DMS53 (cell line): ENCODE measurements around the gene CRYGC.
"Not testable (repeated sequence)": the region's sequence is repeated elsewhere in the genome, so short reads cannot be mapped to it uniquely, and the experiment has no call there.

Experiments used
- DNase-seq: peaks from one replicate; lab custom pipeline; 2025; lab: John Stamatoyannopoulos, UW

CRYGC gene

DNA sequence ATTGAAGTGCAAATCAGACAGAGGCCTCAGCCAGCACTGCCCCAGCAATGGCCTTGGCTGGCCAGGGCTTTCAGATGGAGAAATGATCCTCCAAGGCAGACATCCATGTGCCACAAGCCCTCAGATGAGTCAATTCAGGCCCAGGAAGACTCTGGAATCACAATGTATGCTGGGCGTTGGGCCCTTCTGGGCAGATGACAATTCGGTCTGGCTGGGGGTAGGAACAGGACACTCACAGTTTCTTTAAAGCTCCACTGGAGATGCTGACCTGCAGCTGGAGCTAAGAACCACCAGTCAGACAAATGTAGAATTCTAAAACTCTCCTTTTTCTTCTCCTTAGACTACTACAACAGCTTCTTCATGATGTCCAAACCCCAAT lies 7.1 kb upstream of the CRYGC start:
- no peak for DNase-seq

GRCh38 chr2:208135794-208136715 lies 6.4 kb upstream of the CRYGC start:
- DNase-seq = no peak

DNA sequence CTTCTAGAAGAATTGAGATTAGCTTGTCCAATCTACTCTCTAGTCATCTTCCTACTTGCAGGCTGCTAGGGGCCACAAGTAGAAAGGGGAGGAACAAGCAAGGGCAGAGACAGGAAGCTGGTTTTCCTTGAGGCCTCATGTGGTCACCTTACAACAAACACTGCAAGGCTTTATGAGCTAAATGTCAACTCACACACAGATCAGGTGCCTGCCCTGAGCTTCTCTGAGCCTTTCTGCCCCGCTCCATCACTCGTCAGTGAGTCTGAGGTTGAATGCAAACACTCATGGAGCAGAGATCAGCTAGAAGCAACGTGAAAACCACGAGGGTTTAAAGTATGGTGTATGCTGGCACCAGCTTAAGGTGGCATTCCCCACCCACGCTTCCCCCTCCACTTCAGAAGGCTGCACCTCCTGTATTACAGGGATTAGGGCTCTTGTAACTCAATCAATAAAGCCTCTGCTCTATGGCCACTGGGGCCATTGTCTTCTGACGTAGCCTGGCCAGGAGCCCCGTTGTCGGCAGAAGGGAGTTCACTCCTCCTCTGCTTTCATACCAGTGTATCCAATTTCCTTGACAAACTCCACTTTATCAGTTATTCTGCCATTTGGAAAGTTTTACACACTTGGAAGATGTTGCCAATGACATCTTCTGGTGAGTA lies 5.4 kb upstream of the CRYGC start:
- no peak for DNase-seq

DNA sequence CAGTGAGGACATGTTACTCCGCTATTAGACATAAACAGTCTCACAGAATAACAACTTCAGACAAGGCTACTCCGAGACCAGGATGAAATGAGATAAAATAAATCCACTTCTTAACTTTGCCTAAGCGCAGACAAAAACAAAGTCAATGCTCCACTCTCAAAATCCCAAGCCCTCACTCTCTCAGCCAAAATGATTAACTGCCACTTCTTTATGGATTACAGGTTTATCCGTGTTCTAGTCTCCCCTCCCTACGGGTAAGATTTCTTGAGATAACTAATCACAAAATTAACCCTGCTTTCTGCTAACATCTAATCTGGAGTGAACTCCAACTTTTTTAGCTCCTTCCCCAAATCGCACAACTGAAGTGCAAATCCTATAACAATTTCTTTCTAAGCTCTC lies 1.1 kb upstream of the CRYGC start:
- no peak for DNase-seq

DNA sequence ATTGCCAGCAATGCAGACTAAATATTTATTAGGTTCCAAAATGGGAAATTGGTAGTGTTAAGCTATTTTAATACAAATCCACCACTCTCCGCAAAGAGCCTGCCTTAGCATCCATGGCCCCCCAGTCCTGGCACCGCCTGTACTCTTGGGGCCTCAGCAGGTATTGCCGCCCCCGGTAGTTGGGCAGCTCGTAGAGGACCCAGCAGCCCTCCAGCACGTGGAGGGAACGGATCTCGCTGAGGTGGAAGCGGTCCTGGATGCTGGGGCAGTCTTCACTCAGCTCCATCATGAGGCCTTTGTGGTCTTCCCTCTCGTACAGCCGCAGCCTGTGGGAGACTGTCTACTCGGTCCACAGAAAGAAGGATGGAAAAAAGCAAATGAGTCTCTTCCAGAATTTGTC lies 1.5 kb downstream of the CRYGC start:
- DNase-seq = no peak

GRCh38 chr2:208127090-208127489 lies 2.5 kb downstream of the CRYGC start:
- no peak for DNase-seq

DNA sequence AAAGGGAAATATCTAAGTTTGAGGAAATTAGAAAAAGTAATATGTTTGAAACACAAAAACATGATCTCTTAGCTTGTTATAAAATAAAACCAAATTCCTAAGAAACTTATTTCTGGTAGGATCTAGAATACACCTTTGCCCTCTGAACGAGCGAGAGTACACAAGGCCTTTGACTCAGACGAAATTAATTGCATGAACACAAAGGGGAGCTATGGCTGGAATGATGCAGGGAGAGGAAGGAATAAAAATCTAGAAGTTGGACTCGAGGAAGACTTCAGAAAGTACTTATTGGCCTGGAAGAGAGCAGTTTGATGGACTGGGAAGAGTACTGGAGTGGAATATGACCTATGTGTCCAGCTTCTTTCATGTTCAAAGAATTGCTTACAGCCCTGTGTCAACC lies 4.4 kb downstream of the CRYGC start:
- no peak for DNase-seq

DNA sequence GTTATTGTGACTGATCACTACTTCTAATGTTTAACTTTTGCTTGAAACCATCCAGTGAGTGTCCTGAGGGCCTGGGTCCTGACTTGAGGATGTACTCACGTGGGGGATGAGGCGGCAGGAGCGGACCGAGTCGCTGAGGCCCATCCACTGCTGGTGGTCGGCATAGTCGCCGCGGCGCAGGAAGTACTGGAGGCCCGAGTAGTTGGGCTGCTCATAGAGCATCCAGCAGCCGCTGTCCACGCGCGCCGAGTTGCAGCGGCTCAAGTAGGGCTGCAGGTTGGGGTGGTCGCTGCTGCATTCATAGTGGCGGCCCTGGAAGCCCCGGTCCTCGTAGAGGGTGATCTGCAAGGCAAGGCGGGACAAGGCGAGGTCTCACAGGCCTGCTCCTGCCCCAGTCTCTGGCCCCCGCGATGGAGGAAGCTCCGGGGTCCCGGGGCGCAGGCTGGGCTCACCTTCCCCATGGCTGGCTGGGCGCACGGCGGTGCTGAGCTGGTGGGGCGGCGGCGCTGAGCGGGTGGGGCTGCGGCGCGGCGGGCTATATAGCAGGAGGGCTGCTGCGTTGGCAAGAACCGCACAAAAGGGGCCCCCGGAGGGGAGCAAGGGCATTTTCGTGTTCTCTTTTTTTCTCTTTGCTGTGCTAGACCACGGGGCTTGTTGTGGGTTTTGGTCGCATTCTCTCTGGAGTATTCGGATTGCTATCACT lies 5.5 kb downstream of the CRYGC start, which contains the start of gene CRYGD:
Gene CRYGD (minus strand): TSS at position 512 of the 703 bp plus-strand sequence. CDS start 51 bp downstream, at position 461.
- not testable (repeated sequence) for DNase-seq

- DNase-seq = no peak
Measured at GRCh38 chr2:208122248-208122647, 7.4 kb downstream of the CRYGC start.

GRCh38 chr2:208118918-208119317 lies 10.7 kb downstream of the CRYGC start:
- DNase-seq = no peak

- not testable (repeated sequence) for DNase-seq
Measured at GRCh38 chr2:208117390-208117789, 12.2 kb downstream of the CRYGC start.

DNA sequence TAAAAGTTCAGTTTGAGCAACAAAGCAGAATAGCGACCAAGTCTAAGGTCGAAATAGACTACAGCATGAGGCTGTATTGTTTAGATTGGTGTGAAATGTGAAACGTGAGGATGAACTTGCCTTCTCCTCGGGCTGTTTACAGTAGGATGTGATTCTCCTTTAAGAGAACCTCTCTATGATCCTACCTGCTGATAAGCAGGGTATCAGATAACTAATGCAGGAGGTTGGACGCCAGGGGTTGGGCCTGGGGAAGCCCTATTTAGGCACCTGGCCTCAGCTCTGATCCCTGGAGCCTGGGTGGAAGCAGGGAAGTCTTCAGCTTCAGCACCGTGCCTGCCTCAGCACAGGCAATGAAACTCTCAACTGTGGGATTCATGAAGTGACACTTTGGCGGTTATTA lies 16.7 kb downstream of the CRYGC start:
- DNase-seq = peak; percentile 77

GRCh38 chr2:208112273-208112745 lies 17.3 kb downstream of the CRYGC start:
- not testable (repeated sequence) for DNase-seq

DNA sequence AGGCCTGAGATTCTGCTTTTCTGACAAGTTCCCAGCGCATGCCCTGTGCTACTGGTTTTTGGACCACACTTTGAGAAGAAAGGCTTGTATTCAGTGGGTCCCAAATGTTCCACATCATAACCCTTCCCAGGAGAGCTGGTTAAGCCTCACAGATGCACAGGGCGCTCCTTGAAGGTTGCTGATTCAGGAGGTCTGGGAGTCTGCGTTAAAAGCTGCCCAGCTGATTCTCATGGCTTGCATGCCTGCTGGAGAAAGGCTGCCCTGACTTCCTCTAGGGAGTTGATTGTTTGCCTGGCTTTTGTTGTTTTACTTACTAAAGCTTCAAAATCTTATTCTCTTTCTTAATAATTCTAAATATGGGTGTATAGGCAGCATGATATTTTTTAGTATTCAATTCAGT lies 26.0 kb downstream of the CRYGC start:
- DNase-seq = no peak

- peak; percentile 71 for DNase-seq
Measured at GRCh38 chr2:208101716-208102631, 27.7 kb downstream of the CRYGC start.

GRCh38 chr2:208099682-208100470 lies 29.8 kb downstream of the CRYGC start:
- no peak for DNase-seq

GRCh38 chr2:208098701-208099100 lies 30.9 kb downstream of the CRYGC start:
- DNase-seq = not testable (repeated sequence)

GRCh38 chr2:208098267-208098666 lies 31.4 kb downstream of the CRYGC start:
- DNase-seq = no peak

GRCh38 chr2:208097801-208098200 lies 31.8 kb downstream of the CRYGC start:
- DNase-seq = no peak

- DNase-seq = no peak
Measured at GRCh38 chr2:208097313-208097712, 32.3 kb downstream of the CRYGC start.

- DNase-seq = no peak
Measured at GRCh38 chr2:208096080-208096479, 33.5 kb downstream of the CRYGC start.
